ENCODE results near the gene ARHGAP19. TPM values are rescaled to one million over a fixed set of nuclear protein-coding genes. Genes with fewer than 3 reads are reported as not detected.

Gene ARHGAP19
- total and polyA plus RNA-seq, 5 donors from 2014 or later = 4.4 to 12.9 (median 8.0) TPM

- Histone ChIP-seq H3K9me3 (ENCODE audit: control insufficient read depth in 2 of 2, low read length in 2 of 2) (no peaks in the 10 kb centered on the region), H3K27me3 (ENCODE audit: control insufficient read depth, insufficient read depth, low read length) (peaks cover 5% of the 10 kb centered on the region), H3K4me3 (ENCODE audit: low read depth, low read length) (peak overlapping the region; percentile 57), H3K4me1 (ENCODE audit: control insufficient read depth, insufficient read depth, low read length, poor library complexity, severe bottlenecking) (peaks cover 11% of the 10 kb centered on the region), H3K27ac (ENCODE audit: insufficient read depth, low read length, poor library complexity, severe bottlenecking) (no peak overlapping the region), H3K36me3 (ENCODE audit: control insufficient read depth, insufficient read depth, low read length) (no peaks in the 10 kb centered on the region)
- DNase-seq = peak; percentile 33 to 77 (median 67)
- peaks cover 48% of the 10 kb centered on the region for H3K27me3 Mint-ChIP-seq
- peak overlapping the region; percentile 66 to 89 (median 78) for H3K4me3 Mint-ChIP-seq
- H3K36me3 Mint-ChIP-seq = peaks cover 2% of the 10 kb centered on the region
- ATAC-seq (ENCODE audit: low read depth in 2 of 2) = peak; percentile 72 to 77
- no peaks in the 10 kb centered on the region for H3K9me3 Mint-ChIP-seq
- H3K27ac Mint-ChIP-seq = peak overlapping the region in 1 of 3 donors; percentile 42
- H3K4me1 Mint-ChIP-seq = peaks cover 11 to 20% (median 13%) of the 10 kb centered on the region in 4 donors
Observed at GRCh38 chr10:97196223-97197029, 96.0 kb downstream of the ARHGAP19 start.

GRCh38 chr10:97195706-97196222 is 96.7 kb downstream of the ARHGAP19 start:
- H3K4me1 Mint-ChIP-seq = peaks cover 10 to 16% (median 11%) of the 10 kb centered on the region in 4 donors
- no peak for ATAC-seq (ENCODE audit: low read depth in 2 of 2)
- Histone ChIP-seq H3K9me3 (ENCODE audit: control insufficient read depth in 2 of 2, low read length in 2 of 2) (no peaks in the 10 kb centered on the region), H3K36me3 (ENCODE audit: control insufficient read depth, insufficient read depth, low read length) (no peaks in the 10 kb centered on the region), H3K27ac (ENCODE audit: insufficient read depth, low read length, poor library complexity, severe bottlenecking) (no peak overlapping the region), H3K27me3 (ENCODE audit: control insufficient read depth, insufficient read depth, low read length) (peaks cover 6% of the 10 kb centered on the region), H3K4me3 (ENCODE audit: low read depth, low read length) (peak overlapping the region; percentile 48), H3K4me1 (ENCODE audit: control insufficient read depth, insufficient read depth, low read length, poor library complexity, severe bottlenecking) (peaks cover 11% of the 10 kb centered on the region)
- H3K27ac Mint-ChIP-seq = peak overlapping the region in 1 of 3 donors; percentile 38
- peak overlapping the region; percentile 66 to 89 (median 78) for H3K4me3 Mint-ChIP-seq
- H3K27me3 Mint-ChIP-seq = peaks cover 50% of the 10 kb centered on the region
- H3K9me3 Mint-ChIP-seq = peaks cover 0 to 1% (median 0%) of the 10 kb centered on the region in 7 donors
- DNase-seq = no peak
- no peaks in the 10 kb centered on the region for H3K36me3 Mint-ChIP-seq

GRCh38 chr10:97192952-97193435 is 99.4 kb downstream of the ARHGAP19 start:
- Mint-ChIP-seq H3K27me3 (peaks cover 60% of the 10 kb centered on the region), H3K4me3 (peak overlapping the region in 1 of 4 donors; percentile 24), H3K4me1 (peaks cover 4 to 13% (median 9%) of the 10 kb centered on the region in 4 donors), H3K27ac (no peak overlapping the region), H3K9me3 (peaks cover 0 to 3% (median 0%) of the 10 kb centered on the region in 7 donors), H3K36me3 (no peaks in the 10 kb centered on the region)
- peaks cover 11% of the 10 kb centered on the region for H3K4me1 ChIP-seq (ENCODE audit: control insufficient read depth, insufficient read depth, low read length, poor library complexity, severe bottlenecking)
- no peaks in the 10 kb centered on the region for H3K36me3 ChIP-seq (ENCODE audit: control insufficient read depth, insufficient read depth, low read length)
- peaks cover 6% of the 10 kb centered on the region for H3K27me3 ChIP-seq (ENCODE audit: control insufficient read depth, insufficient read depth, low read length)
- H3K27ac ChIP-seq (ENCODE audit: insufficient read depth, low read length, poor library complexity, severe bottlenecking) = no peak overlapping the region
- no peaks in the 10 kb centered on the region for H3K9me3 ChIP-seq (ENCODE audit: control insufficient read depth in 2 of 2, low read length in 2 of 2)
- no peak for ATAC-seq (ENCODE audit: low read depth in 2 of 2)
- H3K4me3 ChIP-seq (ENCODE audit: low read depth, low read length) = no peak overlapping the region
- no peak for DNase-seq

GRCh38 chr10:97190450-97190849 is 102.0 kb downstream of the ARHGAP19 start:
- H3K27ac ChIP-seq (ENCODE audit: insufficient read depth, low read length, poor library complexity, severe bottlenecking) = no peak overlapping the region
- no peaks in the 10 kb centered on the region for H3K36me3 ChIP-seq (ENCODE audit: control insufficient read depth, insufficient read depth, low read length)
- H3K27me3 Mint-ChIP-seq = peaks cover 70% of the 10 kb centered on the region
- peak overlapping the region in 1 of 3 donors; percentile 33 for H3K27ac Mint-ChIP-seq
- no peak overlapping the region for H3K4me3 Mint-ChIP-seq
- peaks cover 0 to 3% (median 0%) of the 10 kb centered on the region in 7 donors for H3K9me3 Mint-ChIP-seq
- H3K9me3 ChIP-seq (ENCODE audit: control insufficient read depth in 2 of 2, low read length in 2 of 2) = no peaks in the 10 kb centered on the region
- H3K27me3 ChIP-seq (ENCODE audit: control insufficient read depth, insufficient read depth, low read length) = peaks cover 4% of the 10 kb centered on the region
- H3K36me3 Mint-ChIP-seq = no peaks in the 10 kb centered on the region
- no peak for DNase-seq
- peaks cover 0 to 5% (median under 1%) of the 10 kb centered on the region in 4 donors for H3K4me1 Mint-ChIP-seq
- H3K4me1 ChIP-seq (ENCODE audit: control insufficient read depth, insufficient read depth, low read length, poor library complexity, severe bottlenecking) = no peaks in the 10 kb centered on the region
- no peak overlapping the region for H3K4me3 ChIP-seq (ENCODE audit: low read depth, low read length)
- ATAC-seq (ENCODE audit: low read depth in 2 of 2) = no peak

GRCh38 chr10:97188261-97188711 is 104.2 kb downstream of the ARHGAP19 start:
- H3K9me3 ChIP-seq (ENCODE audit: control insufficient read depth in 2 of 2, low read length in 2 of 2) = no peaks in the 10 kb centered on the region
- no peak for DNase-seq
- peaks cover 9% of the 10 kb centered on the region for H3K27me3 ChIP-seq (ENCODE audit: control insufficient read depth, insufficient read depth, low read length)
- H3K4me3 ChIP-seq (ENCODE audit: low read depth, low read length) = no peak overlapping the region
- Mint-ChIP-seq H3K9me3 (peaks cover 0 to 3% (median 0%) of the 10 kb centered on the region in 7 donors), H3K27me3 (peaks cover 77% of the 10 kb centered on the region), H3K36me3 (no peaks in the 10 kb centered on the region), H3K4me3 (peak overlapping the region in 1 of 4 donors; percentile 3), H3K4me1 (peaks cover 0 to 5% (median 0%) of the 10 kb centered on the region in 4 donors), H3K27ac (peak overlapping the region in 1 of 3 donors; percentile 62)
- ATAC-seq (ENCODE audit: low read depth in 2 of 2) = no peak
- no peaks in the 10 kb centered on the region for H3K36me3 ChIP-seq (ENCODE audit: control insufficient read depth, insufficient read depth, low read length)
- H3K27ac ChIP-seq (ENCODE audit: insufficient read depth, low read length, poor library complexity, severe bottlenecking) = no peak overlapping the region
- no peaks in the 10 kb centered on the region for H3K4me1 ChIP-seq (ENCODE audit: control insufficient read depth, insufficient read depth, low read length, poor library complexity, severe bottlenecking)

- no peaks in the 10 kb centered on the region for H3K9me3 ChIP-seq (ENCODE audit: control insufficient read depth in 2 of 2, low read length in 2 of 2)
- Mint-ChIP-seq H3K9me3 (peaks cover 0 to 3% (median 0%) of the 10 kb centered on the region in 7 donors), H3K27me3 (peaks cover 74% of the 10 kb centered on the region), H3K4me3 (peak overlapping the region in 1 of 4 donors; percentile 35), H3K36me3 (no peaks in the 10 kb centered on the region), H3K27ac (no peak overlapping the region), H3K4me1 (peaks cover 0 to 5% (median 0%) of the 10 kb centered on the region in 4 donors)
- no peaks in the 10 kb centered on the region for H3K36me3 ChIP-seq (ENCODE audit: control insufficient read depth, insufficient read depth, low read length)
- ATAC-seq (ENCODE audit: low read depth in 2 of 2) (no peak), DNase-seq (no peak)
- no peaks in the 10 kb centered on the region for H3K4me1 ChIP-seq (ENCODE audit: control insufficient read depth, insufficient read depth, low read length, poor library complexity, severe bottlenecking)
- no peak overlapping the region for H3K27ac ChIP-seq (ENCODE audit: insufficient read depth, low read length, poor library complexity, severe bottlenecking)
- no peak overlapping the region for H3K4me3 ChIP-seq (ENCODE audit: low read depth, low read length)
- H3K27me3 ChIP-seq (ENCODE audit: control insufficient read depth, insufficient read depth, low read length) = peaks cover 11% of the 10 kb centered on the region
Observed at GRCh38 chr10:97186911-97187310, 105.5 kb downstream of the ARHGAP19 start.

GRCh38 chr10:97185326-97186058 is 106.9 kb downstream of the ARHGAP19 start, which contains the start of gene SLIT1:
TSS of gene SLIT1 (minus strand) at chr10:97185959. CDS start at chr10:97185674, 285 bp downstream.
- H3K9me3 Mint-ChIP-seq = no peaks in the 10 kb centered on the region
- peaks cover 9% of the 10 kb centered on the region for H3K27me3 ChIP-seq (ENCODE audit: control insufficient read depth, insufficient read depth, low read length)
- no peaks in the 10 kb centered on the region for H3K9me3 ChIP-seq (ENCODE audit: control insufficient read depth in 2 of 2, low read length in 2 of 2)
- H3K4me1 ChIP-seq (ENCODE audit: control insufficient read depth, insufficient read depth, low read length, poor library complexity, severe bottlenecking) = no peaks in the 10 kb centered on the region
- H3K4me3 ChIP-seq (ENCODE audit: low read depth, low read length) = no peak within 1 kb of the TSS
- H3K27ac ChIP-seq (ENCODE audit: insufficient read depth, low read length, poor library complexity, severe bottlenecking) = no peak within 1 kb of the TSS
- H3K4me3 Mint-ChIP-seq = peak within 1 kb of the TSS in 1 of 4 donors; percentile 72
- DNase-seq (no peak), ATAC-seq (ENCODE audit: low read depth in 2 of 2) (no peak)
- peak within 1 kb of the TSS in 1 of 3 donors; percentile 38 for H3K27ac Mint-ChIP-seq
- H3K36me3 Mint-ChIP-seq = no peaks in the 10 kb centered on the region
- H3K36me3 ChIP-seq (ENCODE audit: control insufficient read depth, insufficient read depth, low read length) = no peaks in the 10 kb centered on the region
- peaks cover 0 to 5% (median 0%) of the 10 kb centered on the region in 4 donors for H3K4me1 Mint-ChIP-seq
- peaks cover 75% of the 10 kb centered on the region for H3K27me3 Mint-ChIP-seq
